D721Med (cell line): Measurements from ENCODE around the gene IL4I1.

Experiments used
- DNase-seq: peaks from one replicate; pipeline ENCODE4 v3.0.0; 2011; ENCODE audit warnings: low spot score; ENCODE audit not compliant: insufficient read length
- FAIRE-seq: peaks from 2 replicates; lab custom pipeline; 2011; peaks lifted over from hg19 to GRCh38; lab: Jason Lieb, UNC
- TF ChIP-seq, protein P1 (sequence below): IDR thresholded peaks from 2 replicates; pipeline ENCODE4 v1.5.1; 2012; ENCODE audit warnings: mild to moderate bottlenecking, control low read depth; ENCODE audit not compliant: insufficient read depth; ENCODE audit errors: missing control alignments

Gene IL4I1

DNA sequence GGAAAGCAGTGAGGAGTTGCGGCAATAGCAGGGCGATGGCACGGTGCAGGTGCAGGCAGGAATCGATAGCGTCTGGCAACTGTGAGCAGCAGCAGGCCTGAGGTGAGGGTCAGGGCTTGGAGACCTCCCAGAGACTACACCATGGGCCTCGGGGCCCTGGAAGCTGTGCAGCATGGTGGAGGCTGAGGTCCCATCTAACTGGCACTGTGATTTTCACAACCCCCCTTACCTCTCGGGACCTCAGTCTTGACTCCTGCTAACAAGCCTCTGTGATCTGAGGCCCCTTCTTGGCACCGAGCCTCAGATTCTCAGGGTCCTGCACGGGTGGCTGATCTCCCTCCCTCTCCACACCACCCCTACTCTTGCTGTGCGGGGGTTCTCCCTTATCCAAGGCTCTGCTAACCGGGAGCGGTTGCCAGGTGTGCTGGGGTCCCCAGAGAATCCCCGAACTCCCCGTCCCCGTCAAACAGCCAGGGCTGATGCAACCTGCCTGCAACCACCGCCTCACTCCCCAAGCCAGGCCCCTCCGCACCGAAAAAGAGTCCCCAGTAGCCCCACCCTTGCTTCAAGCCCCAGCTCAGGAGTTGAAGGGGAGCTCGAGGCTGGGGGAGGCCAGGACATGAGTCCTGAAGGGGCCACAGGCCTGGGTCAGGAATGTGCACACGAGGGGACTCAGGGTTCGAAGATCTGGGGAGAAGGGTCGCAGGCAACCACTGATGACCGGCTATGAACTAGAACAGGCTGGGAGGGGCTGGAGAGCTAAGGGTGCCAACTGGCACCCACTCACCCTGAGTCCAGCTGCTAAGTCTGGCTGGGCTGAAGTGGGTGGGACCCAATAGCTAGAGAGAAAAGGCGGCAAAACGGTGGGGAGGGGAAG is 27.6 kb upstream of the IL4I1 start:
- no peak for FAIRE-seq
- TF ChIP-seq, protein P1, sequence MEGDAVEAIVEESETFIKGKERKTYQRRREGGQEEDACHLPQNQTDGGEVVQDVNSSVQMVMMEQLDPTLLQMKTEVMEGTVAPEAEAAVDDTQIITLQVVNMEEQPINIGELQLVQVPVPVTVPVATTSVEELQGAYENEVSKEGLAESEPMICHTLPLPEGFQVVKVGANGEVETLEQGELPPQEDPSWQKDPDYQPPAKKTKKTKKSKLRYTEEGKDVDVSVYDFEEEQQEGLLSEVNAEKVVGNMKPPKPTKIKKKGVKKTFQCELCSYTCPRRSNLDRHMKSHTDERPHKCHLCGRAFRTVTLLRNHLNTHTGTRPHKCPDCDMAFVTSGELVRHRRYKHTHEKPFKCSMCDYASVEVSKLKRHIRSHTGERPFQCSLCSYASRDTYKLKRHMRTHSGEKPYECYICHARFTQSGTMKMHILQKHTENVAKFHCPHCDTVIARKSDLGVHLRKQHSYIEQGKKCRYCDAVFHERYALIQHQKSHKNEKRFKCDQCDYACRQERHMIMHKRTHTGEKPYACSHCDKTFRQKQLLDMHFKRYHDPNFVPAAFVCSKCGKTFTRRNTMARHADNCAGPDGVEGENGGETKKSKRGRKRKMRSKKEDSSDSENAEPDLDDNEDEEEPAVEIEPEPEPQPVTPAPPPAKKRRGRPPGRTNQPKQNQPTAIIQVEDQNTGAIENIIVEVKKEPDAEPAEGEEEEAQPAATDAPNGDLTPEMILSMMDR = no peak
- no peak for DNase-seq

DNA sequence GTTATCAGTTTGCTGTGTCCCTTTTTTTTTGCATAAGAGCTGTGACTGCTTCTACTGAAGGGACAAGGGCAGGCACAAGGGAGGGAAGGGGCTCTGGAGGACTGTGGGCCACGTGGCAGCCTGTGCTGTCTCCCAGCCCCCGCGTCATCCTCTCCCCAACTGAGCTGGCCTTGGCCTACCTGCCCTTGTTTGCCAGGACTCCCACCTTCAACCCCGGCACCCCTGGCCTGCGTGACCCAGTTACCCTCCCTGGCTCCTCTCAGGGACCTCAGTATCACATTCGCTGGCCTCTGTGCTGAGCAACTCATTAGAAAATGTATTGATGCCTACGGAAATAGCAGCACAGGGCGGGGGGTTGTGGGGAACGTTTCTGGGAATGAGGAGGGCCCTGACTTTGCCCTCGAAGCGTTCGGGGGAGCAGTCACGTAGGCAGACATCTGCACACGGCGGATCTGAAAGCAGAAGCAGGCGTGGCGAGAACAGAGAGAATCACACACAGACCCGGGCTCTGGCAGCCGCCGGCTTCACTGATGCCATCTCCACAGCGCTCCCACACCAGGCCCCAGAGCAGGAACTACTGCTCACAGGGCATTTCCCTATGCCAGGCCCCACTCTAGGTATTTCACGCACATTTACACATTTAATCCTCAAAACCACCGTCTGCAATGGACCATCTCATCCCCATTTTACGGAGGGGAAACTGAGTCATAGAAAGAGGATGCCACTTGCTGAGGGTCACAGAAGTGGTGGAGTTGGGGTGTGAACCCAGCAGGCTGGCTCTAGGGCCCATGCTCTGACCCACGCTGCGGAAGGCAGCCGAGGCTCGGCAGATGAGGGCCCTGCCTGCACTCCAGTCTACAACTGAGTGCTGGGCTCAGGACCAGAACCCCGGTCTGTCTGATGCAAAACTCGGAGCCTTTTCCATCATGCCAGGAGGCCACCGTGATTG is 26.6 kb upstream of the IL4I1 start:
- FAIRE-seq = no peak
- no peak for DNase-seq
- TF ChIP-seq, protein P1 = no peak

DNA sequence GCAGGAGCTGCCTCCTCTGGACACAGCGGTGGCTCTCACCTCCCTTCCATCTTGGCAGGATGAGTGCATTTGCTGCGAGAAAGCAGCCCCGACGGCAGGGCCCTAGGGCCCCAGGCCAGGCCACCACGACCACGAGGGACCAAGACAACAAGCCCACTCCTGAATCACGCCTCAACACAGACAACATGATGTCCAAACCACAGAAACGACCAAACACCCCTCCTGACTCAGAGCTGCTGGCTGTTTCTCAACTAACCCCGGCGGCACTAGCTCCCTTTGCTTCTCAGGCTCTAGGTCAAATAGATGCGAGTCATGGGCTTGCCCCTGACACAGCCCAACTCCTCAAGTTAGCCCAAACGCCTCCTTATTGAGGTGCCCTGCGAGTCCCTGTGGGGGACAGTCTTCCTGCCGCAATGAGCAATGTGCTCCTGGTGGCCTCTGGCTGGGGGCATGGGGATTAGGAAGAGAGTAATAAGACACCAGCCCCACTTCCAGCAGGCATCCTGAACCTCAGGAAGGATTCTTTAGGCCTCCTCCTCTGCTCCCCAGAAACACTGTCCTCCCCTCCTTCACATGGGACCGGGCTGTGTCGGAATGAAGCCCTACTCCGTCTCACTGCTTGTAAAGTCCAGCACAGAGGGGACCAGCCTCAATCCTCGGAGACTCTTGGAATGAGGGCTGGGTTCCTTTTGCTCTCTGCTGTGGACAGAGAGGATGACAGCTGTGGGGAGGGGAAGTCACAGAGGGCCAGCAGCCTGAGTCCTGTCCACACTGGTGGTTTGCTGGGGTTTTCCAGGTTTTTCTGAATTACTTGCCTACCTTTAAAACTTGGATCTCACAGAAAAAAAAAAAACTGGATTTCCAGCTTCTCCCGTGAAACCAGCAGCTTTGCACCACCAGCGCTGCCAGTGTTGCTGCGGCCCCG is 25.4 kb upstream of the IL4I1 start:
- TF ChIP-seq, protein P1 = no peak
- no peak for DNase-seq
- no peak for FAIRE-seq

DNA sequence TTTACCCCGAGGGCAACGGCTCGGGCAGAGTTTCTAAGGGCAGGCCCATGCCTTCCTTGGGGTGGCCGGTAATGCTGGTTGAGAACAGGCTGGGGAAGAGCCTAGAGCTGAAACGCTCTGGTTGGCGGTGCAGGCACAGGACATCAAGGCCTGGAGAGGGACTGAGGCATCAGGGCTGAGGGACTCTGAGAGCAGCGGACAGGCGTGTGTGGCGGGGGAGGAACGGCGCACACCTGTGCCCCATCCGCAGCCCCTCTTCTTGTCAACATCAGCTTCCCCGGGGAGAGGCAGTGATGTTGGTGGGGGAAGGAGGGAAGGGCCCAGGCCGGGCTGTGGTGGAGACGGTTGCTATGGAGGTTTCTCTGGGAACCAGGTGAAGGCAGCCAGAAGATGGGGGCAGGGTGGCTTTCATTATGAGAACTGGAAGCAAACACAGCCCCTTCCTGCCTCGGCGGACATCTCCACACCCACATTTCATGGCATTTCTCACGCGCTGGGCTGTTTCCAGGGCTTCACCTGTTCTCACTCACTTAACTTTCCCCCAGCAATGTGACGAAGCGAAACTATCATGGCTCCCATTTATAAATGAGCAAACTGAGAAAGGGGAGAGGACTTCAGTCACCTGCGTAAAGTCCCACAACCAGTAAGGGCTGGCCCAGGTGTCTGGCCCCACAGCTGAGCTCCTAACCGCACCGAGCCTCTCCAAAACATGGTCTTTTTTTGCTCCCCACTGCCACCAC is 24.1 kb upstream of the IL4I1 start:
- TF ChIP-seq, protein P1 = no peak
- no peak for DNase-seq
- no peak for FAIRE-seq

DNA sequence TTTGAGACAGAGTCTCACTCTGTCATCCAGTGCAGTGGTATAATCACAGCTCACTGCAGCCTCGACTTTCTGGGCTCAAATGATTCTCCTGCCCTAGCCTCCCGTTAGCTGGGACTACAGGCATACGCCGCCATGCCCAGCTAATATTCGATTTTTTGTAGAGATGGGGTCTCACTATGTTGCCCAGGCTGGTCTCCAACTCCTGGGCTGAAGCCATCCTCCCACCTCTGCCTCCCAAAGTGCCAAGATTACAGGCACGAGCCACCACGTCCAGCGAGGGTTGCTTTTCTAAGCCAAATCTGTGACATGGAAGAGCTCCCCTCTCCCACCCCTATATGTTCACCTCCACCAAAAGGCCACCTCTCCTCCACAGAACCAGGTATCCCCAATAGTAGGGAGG is 21.4 kb upstream of the IL4I1 start:
- TF ChIP-seq, protein P1 = no peak
- no peak for FAIRE-seq
- DNase-seq = no peak
